ENCODE results near the gene HJV.
"Not testable (repeated sequence)": the region's sequence is repeated elsewhere in the genome, so short reads cannot be mapped to it uniquely, and the experiment has no call there.

The HJV gene, protein sequence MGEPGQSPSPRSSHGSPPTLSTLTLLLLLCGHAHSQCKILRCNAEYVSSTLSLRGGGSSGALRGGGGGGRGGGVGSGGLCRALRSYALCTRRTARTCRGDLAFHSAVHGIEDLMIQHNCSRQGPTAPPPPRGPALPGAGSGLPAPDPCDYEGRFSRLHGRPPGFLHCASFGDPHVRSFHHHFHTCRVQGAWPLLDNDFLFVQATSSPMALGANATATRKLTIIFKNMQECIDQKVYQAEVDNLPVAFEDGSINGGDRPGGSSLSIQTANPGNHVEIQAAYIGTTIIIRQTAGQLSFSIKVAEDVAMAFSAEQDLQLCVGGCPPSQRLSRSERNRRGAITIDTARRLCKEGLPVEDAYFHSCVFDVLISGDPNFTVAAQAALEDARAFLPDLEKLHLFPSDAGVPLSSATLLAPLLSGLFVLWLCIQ

DNA sequence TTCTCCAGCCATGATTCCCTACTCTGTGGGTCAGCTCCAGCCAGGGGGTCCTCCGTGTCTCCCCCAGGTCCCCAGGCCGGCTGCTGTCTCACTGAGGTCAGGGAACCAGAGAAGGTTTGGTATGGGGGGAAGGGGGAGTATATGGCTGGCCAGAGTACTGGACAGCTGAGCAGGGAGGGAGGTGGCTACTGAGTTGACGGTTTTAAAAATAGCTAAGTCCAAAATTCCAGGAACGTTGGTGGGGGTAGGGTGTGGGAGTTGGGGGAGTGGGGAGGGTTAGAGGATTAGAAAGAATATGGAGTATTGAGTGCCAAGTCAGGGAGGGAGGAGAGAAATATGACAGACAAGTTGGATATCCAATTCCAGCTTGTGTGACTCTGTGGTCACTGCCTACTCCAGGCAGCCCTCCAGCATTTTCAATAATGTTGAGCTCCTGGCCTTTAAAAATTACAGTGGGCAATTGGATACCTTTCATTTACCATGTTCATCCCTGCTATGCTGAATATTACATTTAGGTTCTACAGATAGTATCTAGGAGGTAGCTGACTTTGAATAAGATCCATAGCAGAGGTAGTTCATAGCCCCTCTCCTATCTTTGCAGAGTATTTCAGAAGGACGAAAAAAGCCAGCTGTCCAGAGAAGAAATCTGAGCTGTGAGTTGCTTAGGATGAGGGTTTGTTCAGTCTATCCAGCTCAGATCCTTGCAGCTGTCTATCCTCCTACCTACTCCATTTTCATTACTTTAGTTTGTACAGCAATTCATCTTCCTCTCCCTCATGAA, at the start of gene HJV:
HJV (minus strand) TSS at position 114 of the 781 bp plus-strand sequence. CDS start 1,504 bp downstream, outside the sequence.
- DNase-seq: no peak

DNA sequence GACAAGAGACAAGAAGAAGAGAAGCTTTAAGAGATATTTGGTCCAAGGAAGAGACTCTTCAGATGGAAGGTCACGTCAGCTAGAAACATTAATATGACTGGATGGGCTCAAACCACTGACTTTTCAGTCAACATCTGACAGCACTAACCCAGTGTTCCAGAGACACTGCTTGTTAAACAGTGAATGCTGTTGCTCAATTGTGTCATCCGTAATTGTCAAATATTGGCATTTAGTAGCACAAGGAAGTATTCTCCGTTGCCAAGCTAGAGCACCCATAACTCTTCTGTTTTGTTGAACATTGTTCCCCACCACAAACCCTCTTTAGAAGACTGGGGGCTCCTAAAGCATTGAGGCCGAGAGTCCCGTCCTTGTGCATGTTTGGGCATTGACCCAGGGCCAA, 37.6 kb upstream of the HJV start:
- DNase-seq: not testable (repeated sequence)

DNA sequence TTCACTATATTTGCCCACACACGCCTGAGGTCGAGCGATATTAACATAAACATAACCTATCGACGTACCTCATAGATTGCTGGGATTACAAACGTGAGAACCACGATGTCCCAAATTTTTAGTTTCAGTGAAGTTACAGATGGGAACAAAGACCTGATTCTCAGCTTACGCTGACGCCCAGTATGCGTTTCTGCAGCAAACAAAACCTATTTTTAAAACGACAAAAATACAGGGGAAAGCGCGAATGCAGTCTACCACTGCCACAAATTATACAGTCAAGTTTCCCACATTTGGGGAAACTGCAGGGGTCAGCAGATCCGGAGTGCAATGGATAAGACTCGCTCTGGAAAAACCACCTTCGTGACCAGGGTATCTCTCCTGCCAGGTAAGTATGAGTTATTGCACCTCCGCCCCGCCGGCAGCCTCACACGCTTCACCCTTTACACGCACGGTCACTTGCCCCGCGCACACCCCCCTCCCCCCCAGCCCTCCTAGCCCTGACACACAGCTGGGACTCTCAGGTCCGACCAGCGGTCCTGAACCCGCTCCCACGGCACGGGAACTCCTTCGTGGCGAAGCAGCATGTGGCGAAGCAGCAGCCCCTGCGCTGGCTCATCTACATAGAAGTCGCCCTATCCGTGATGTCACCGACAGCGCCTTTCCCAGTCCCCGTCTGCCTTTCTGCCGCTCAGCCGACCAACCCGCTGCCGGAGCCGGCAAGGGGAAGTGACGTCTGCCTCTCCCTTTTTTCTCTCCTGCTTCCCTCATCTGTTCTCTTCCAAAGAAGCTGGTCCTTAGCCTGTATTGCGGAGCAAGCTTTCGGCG, 30.5 kb upstream of the HJV start:
- peak; percentile 53 to 89 (median 76) for DNase-seq

DNA sequence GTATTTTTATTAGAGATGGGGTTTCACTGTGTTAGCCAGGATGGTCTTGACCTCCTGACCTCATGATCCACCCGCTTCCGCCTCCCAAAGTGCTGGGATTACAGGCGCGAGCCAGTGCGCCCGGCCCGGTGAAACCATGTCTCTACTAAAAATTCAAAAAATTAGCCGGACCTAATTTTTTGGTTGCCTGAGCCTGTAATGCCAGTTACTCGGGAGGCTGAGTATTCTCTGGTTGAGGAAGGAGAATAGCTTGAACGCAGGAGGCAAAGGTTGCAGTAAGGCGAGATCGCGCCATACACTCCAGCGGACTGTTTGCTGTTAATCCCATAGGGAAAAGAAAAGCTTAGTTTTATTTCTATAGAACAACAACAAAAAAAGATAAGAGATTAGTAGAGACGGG, 29.9 kb upstream of the HJV start:
- DNase-seq: no peak

DNA sequence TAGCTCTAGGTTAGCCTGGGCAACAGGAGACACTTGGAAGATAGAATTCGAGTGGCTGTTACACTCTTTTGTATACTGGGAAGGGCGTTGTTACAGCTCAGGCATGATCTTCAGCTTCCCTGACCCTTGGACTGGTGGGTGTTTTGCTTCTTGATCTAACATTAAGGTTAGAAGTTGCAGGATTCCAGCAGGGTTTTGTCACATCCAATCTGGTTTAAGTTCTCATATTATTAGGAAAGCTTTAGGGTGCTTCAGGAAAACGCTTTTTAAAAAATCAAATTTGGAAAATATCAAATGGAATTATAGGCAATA, 29.1 kb upstream of the HJV start:
- DNase-seq: not testable (repeated sequence)

DNA sequence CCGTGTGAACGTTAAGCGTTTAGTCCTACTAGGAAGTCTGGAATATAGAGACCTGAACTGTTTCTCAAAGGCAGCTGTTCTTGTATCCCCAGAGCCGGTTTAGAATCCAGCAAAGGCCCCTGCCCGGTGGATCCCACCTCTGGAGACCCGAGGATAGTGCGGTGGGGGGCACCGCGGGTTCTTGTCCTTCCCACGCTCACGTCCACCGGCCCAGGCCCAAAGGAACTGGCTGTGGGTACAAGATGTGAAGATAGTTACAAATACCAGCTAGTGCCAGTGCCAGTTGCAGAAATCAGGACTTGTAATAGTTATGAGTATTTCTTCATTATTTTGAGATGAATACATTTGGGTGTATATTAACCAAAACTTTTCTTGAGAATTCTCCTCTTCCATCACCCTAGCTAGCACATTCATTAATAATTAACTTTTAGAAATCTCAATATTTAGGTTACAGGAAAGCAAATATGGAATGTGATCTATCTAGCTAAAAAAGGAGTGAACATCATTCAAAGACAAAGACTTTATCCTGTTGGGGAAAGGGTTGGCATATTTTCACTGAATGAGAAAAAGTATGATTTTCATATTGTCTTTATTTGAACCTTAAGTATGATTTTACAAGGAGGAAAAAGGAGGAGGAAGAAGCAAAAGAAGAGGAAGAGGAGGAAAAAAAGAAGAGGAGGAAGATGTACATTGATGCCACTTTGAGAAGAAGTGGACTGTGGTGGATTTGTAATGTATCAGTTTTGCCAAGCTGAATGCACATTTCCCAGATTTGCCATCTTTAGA, 28.5 kb upstream of the HJV start:
- DNase-seq: not testable (repeated sequence)

DNA sequence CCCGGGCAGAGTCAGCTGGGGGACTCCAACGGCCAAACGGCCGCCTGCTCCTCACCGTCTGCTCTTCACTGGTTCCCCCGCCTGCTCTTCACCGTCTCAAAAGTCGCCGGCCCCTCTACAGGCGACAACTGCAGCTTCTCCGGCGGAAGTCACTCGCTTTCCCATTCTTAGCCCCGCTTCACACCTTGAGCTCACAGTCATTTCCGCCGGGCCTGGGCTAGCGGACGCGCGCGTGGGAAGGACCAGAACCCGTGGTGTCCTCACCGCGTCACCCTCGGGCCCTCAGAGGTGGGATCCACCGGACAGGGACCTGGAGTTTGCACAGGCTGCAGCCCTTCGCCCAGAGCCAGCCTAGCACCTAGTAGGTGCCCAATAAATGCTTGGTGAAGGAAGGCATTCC, 27.9 kb upstream of the HJV start:
- no peak for DNase-seq

DNA sequence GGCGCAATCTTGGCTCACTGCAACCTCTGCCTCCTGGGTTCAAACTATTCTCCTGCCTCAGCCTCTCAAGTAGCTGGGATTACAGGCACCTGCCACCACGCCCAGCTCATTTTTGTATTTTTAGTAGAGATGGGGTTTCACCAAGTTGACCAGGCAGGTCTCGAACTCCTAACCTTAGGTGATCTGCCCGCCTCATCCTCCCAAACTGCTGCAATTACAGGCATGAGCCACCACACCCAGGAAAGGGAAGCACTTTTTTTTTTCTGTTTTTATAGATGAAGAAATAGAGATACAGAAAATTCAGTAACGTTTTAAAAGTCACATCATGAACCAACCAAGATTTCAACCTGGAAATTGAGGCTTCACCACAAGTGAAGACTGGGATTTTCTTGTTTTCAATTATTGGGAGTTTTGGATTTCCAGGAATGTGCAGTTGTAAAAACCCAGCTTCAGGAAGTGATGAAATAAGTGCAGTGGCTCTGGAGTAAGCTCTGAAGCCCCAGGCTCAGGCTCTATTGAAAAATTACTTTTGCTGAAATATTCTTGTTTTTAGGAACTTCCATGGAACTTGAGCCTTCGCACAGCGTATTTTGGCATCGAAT, 27.1 kb upstream of the HJV start:
- not testable (repeated sequence) for DNase-seq

DNA sequence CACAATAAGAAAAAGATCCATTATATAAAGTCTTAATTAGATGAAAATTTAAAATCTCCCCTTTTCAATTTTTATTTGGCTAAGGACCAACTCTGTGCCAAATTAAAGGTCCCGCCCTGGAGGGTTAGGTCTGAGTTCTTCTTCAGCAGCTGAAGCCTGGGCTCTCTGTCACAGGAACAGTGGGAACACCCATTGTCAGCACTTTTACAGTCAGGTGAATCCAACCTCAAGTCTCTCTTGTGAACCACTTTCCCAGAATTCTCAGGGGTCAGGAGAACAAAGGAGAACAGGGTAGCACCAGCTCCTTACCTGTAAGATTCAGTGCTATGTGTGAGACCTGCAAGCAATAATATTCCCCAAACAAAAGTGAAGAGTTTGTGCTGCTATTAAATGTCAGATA, 25.1 kb upstream of the HJV start:
- DNase-seq: no peak

DNA sequence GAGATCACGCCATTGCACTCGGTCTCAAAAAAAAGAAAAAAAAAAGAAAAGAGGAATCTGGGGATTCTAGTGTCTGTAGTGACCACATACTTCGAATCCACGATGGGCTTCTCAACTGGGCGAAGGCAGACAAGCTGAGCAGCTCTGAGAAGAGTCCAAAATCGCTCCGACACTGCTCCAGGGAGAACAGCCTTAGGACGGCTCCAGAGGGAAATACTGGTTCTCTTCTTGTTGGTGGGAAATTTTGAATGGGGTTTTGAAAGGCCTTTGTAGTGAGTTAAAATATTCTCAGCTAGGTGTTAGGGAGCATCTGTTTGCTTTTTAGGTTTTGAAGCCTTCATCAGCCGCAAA, 18.3 kb upstream of the HJV start:
- no peak for DNase-seq

DNA sequence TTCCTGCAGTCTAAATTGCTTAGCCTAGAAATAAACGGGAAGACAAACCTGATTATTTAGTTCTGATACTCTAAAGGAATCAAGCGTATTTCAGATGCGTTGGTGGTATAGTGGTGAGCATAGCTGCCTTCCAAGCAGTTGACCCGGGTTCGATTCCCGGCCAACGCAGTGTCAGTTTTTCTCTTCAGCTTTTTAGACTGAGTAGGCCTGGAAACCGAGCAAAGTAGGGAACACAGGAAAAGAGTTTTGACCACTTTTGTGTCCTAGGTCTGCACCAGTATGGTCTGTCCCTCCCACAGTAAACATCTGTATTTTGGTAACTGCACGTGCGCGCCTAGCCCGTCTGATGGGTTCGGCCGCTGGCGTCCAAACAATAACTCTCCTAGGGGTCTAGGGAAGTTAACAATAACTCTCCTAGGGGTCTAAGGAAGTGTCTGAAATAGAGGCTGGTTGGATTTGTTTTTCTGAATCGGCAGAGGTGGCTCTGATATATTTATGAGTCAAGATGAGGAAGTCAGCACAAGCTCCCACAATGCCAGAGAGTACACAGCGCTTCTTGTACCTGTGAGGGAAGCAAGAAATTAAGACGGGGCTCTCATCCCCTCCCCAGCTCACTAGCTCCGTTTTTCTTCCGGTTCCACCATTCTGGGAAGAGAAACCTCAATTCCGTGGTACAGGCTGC, 15.6 kb upstream of the HJV start:
- peak; percentile 60 to 91 (median 76) for DNase-seq

DNA sequence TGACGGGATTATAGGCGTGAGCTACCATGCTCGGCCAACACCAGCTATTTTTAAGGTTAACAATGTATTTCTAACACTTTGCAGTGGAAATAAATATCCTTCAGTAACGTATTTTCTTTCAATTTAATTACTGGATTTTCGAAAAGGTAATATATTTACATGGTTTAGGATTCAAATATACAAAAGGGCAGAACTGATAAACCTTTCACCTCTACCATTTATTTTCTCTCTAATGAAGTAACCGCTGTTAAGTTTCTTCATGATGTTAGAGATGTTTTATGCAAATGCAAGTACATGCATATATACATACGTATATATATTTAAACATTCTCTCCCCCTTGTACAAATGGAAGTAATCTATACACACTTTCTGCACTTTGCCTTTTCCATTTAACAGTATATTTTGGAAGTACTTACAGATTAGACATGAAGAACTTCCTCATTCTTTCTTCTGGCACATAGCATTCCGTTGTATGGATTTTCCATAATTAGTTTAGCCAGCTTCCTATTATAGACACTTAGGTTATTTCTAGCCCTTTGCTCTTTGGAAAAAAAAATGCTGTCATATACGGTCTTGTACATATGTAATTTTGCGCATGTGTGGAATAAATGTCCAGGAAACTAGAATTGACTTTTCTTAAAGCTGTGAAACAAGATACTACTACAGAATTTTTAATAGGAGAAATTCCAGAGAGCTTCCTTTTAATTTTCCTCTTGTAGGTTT, 14.9 kb upstream of the HJV start:
- DNase-seq: peak in 1 of 6 experiments; percentile 50

DNA sequence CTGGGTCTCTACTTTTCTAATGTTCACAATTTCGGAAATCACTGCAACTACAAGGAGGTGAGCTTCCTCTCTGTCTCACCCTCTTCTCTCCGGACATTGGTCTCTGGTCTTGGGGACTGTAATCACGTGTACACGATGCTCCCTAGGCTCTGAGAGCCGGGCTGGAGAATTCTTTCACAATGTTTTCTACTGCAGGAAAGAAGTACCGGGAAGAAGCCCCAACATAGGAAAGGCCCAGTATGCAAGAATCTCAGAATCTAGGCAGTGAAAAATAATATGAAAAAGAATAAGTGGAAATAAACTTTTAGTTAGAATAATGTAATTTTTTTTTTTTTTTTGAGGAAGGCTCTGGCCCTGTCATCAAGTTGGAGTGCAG, 13.5 kb upstream of the HJV start:
- no peak for DNase-seq

DNA sequence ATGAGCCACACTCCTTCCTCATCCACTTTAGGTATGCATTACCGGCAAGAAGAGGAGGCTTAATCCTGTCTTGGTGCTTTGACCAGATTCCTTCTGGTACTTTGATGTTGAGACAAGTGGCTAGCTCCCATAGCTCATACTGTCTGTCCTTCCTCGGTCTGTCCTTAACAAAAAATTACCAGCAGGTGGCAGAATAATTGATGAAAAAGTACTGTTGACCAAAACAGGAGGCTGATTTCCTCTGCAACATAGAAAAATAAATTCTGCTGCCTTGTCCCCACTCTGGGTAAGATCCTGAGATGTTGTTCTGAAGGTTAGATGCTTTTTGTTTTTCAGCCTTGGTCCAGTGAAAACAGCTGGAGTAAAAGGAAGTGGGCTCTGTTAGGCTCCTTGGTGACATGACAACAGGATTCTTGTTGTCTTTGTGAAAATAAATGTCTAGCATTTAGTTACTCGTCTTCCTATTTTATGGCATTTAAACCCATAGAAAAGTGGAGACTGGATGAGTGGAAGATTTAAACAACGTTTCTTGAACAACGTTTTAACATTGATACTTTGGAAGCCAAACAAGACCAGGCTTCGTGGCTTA, 11.2 kb upstream of the HJV start:
- DNase-seq: peak in 3 of 6 experiments; percentile 6 to 17 (median 15)

DNA sequence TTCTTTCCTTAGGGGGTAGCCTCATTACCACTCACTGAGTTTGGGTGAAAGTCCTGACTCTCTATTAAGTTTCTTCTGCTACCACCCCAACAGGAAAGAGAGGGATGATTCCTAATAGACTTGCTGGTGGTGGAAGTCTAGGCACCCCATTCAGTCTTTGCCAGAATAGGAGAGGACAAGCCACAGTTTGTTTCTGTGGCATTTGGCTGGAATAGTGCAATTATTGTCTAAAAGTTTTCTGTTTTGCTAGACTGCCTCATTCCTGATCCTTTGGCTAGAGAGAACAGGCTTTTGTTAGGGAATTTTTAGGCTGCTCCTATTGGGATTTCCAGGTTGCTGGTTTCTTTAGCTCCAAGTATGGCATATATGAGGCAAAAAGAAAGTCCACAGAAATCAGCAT, 9.9 kb upstream of the HJV start:
- no peak for DNase-seq

DNA sequence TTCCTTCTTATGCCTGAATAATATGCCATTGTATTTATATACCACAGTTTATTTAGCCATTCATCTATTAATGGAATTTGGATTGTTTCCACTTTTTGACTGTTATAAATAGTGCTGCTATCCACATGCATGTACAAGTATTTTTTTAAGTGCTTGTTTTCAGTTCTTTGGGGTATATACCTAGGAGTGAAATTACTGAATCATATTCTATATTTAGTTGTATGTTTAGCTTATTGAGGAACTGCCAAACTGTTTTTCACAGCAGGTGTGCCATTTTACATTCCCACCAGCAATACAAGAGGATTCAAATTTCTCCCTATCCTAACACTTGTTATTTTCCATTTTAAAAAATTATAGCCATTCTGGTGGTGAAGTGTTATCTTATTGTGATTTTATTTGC, 7.6 kb upstream of the HJV start:
- no peak for DNase-seq

DNA sequence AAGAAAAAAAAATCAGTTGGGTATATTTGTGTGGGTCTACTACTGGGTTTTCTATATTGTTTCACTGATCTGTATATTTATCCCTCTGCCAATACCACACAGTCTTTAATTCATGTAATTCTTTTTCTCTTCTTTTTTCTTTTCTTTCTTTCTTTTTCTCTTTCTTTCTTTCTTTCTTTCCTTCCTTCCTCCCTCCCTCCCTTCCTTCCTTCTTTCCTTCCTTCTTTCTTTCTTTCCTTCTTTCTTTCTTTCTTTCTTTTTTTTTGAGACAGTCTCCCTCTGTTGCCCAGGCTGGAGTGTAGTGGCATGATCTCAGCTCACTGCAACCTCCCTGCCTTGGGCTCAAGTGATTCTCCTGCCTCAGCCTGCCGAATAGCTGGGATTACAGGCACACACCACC, 5.1 kb upstream of the HJV start:
- DNase-seq: not testable (repeated sequence)

DNA sequence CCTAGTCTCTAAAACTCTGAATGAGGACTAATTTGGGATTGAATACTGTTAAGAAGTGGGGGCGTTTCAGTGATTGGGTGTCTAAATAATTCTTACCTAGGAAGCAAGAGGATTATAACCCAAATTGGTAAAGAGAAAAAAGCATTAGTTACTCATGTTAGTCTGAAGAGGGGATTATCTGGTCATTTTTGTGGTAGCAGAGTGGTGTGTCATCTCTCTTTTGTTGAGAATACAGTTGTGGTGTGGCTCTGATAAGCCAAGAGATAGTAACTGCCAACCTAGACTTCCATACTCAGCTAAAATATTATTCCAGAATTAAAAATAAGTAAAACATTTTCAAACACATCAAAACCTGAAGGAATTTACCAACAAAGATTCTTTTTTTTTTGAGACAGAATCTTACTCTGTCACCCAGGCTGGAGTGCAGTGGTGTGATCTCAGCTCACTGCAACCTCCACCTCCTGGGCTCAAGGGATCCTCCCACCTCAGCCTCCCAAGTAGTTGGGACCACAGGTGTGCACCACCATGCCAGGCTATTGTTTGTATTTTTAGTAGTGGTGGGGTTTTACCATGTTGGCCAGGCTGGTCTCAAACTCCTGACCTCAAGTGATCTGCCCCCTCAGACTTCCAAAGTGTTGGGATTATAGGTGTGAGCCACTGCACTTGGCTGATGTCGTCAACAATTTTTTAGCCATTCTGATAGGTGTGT, 4.4 kb upstream of the HJV start:
- DNase-seq: not testable (repeated sequence)

DNA sequence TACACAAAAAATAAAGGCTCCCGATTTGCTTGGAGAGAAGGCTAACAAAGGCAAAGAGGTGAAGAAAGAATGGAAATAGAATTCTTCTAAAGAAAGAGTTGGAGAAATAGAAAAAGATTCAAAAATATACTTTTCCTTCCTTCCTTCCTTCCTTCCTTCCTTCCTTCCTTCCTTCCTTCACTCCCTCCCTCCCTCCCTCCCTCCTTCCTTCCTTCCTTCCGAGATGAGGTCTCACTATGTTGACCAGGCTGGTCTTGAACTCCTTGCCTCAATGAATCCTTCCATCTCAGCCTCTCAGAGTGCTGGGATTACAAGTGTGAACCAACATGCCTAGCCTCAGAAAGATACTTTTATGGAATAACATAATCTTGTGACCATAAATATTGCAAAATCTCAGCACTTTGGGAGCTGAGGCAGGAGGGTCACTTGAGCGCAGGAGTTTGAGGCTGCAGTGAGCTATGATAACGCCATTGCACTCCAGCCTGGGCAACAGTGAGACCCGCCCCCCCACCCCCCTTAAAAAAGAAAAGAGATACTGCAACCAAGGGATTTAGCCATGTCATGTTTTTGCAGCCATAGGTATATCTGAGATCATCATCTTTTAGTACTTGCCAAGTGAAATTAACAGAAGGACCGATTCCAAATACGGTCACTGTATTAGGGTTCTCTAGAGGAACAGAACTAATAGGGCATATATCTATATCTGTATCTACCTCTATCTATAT, 1.0 kb upstream of the HJV start:
- DNase-seq: no peak

Measured in stimulated activated naive CD4-positive, alpha-beta T cell (primary cell).